WTC11 (cell line): ENCODE data around the gene GLG1. TPM values are rescaled to one million over a fixed set of nuclear protein-coding genes. Genes with fewer than 3 reads are reported as not detected.

ENCODE experiments used
- ATAC-seq: fragments of 200-7000 bp; cut with Tn5 transposase; 2 replicates; pipeline ENCODE4 v1.10.0; 2021; ENCODE audit warnings: mild to moderate bottlenecking, moderate library complexity
- CTCF ChIA-PET: fragments of 300-600 bp; sonication (Branson Sonifier 250); formaldehyde crosslinking; loops from one replicate; lab custom pipeline; 2021; ENCODE audit warnings: antibody characterized with exemption; lab: Charles Lee
- POLR2A ChIA-PET: fragments of 350-600 bp; sonication (Branson Sonifier 250); formaldehyde crosslinking; loops from one replicate; lab custom pipeline; 2021; ENCODE audit warnings: antibody characterized with exemption; lab: Charles Lee
- DNase-seq: peaks from one replicate; pipeline ENCODE4 v3.0.0; 2021; ENCODE audit warnings: low spot score
- H3K27ac Mint-ChIP-seq: 2 replicates; pipeline ENCODE4 v1.8.0; 2021; ENCODE audit warnings: mixed read lengths
- H3K27me3 Mint-ChIP-seq: 2 replicates; pipeline ENCODE4 v1.8.0; 2021; ENCODE audit warnings: low read depth, mild to moderate bottlenecking, moderate library complexity, mixed read lengths
- H3K36me3 Mint-ChIP-seq: 2 replicates; pipeline ENCODE4 v1.8.0; 2021; ENCODE audit warnings: mixed read lengths
- H3K4me1 Mint-ChIP-seq: 2 replicates; pipeline ENCODE4 v1.8.0; 2022; ENCODE audit warnings: mixed read lengths
- H3K4me3 Mint-ChIP-seq: 2 replicates; pipeline ENCODE4 v1.8.0; 2021; ENCODE audit warnings: mild to moderate bottlenecking, moderate library complexity, mixed read lengths
- H3K9me3 Mint-ChIP-seq: 2 replicates; pipeline ENCODE4 v1.8.0; 2021; ENCODE audit warnings: mixed read lengths
- ATF1 ChIP-seq: sonication (generic); formaldehyde crosslinking; IDR thresholded peaks from 2 replicates; pipeline ENCODE4 v1.8.1; 2023; ENCODE audit warnings: mild to moderate bottlenecking, moderate library complexity, missing genetic modification reagents
- E2F4 ChIP-seq: sonication (generic); formaldehyde crosslinking; IDR thresholded peaks from 2 replicates; pipeline ENCODE4 v1.8.1; 2022; ENCODE audit warnings: low read depth, mild to moderate bottlenecking, moderate library complexity, missing genetic modification reagents, borderline replicate concordance
- HMGA2 ChIP-seq: fragments of 250-450 bp; sonication (Bioruptor Pico); IDR thresholded peaks from 2 replicates; pipeline ENCODE4 v1.4.0; 2021; ENCODE audit warnings: mild to moderate bottlenecking, moderate library complexity
- SMAD4 ChIP-seq: sonication (generic); formaldehyde crosslinking; IDR thresholded peaks from 2 replicates; pipeline ENCODE4 v1.8.0; 2022; ENCODE audit warnings: mild to moderate bottlenecking, missing genetic modification reagents
- TCF7 ChIP-seq: sonication (generic); formaldehyde crosslinking; IDR thresholded peaks from 2 replicates; pipeline ENCODE4 v1.8.0; 2022; ENCODE audit warnings: mild to moderate bottlenecking, low read depth, missing genetic modification reagents, moderate library complexity
- ZNF138 ChIP-seq: sonication (generic); formaldehyde crosslinking; conservative IDR thresholded peaks from 2 replicates; pipeline ENCODE4 v1.8.1; 2022; ENCODE audit warnings: mild to moderate bottlenecking, moderate library complexity, missing genetic modification reagents
- ZNF263 ChIP-seq: sonication (generic); formaldehyde crosslinking; IDR thresholded peaks from 2 replicates; pipeline ENCODE4 v1.8.1; 2022; ENCODE audit warnings: low read depth, mild to moderate bottlenecking, moderate library complexity, missing genetic modification reagents
- ZNF281 ChIP-seq: sonication (generic); formaldehyde crosslinking; IDR thresholded peaks from 2 replicates; pipeline ENCODE4 v1.8.0; 2023; ENCODE audit warnings: mild to moderate bottlenecking, missing genetic modification reagents
- ZNF317 ChIP-seq: sonication (generic); formaldehyde crosslinking; IDR thresholded peaks from 2 replicates; pipeline ENCODE4 v1.8.1; 2023; ENCODE audit warnings: low read depth, mild to moderate bottlenecking, moderate library complexity, missing genetic modification reagents, borderline replicate concordance
- ZNF532 ChIP-seq: fragments of 250-450 bp; sonication (Bioruptor Pico); IDR thresholded peaks from 2 replicates; pipeline ENCODE4 v1.9.0; 2021; ENCODE audit warnings: mild to moderate bottlenecking, borderline replicate concordance
- total RNA-seq: library from RNA; stranded (reverse); gene quantifications from 3 replicates; pipeline ENCODE4 v1.2.3, GENCODE V29; 2021

The GLG1 gene
- total RNA-seq, 1 experiment from 2014 or later = 156 TPM

GRCh38 chr16:74503412-74503811 is 103.5 kb downstream of the GLG1 start:
- H3K4me3 Mint-ChIP-seq = no peak overlapping the region
- CTCF ChIA-PET = no interaction called here

More at GRCh38 chr16:74503412-74503811, 103.5 kb downstream of the GLG1 start:
- Mint-ChIP-seq H3K27ac (no peak overlapping the region; the same call in 1 of the 2 replicates), H3K4me1 (no peaks in the 10 kb centered on the region), H3K36me3 (peaks cover 28% of the 10 kb centered on the region), H3K27me3 (no peaks in the 10 kb centered on the region), H3K9me3 (no peaks in the 10 kb centered on the region)
- no peak for TF ChIP-seq HMGA2 (CRISPR knock-in tag)
- no peak for TF ChIP-seq ATF1
- TF ChIP-seq ZNF263 = no peak
- no peak for TF ChIP-seq SMAD4 (CRISPR knock-in tag)
- TF ChIP-seq ZNF317 (CRISPR knock-in tag) = no peak
- no peak for TF ChIP-seq E2F4 (CRISPR knock-in tag)
- TF ChIP-seq ZNF532 = no peak
- no peak for TF ChIP-seq TCF7 (CRISPR knock-in tag)
- TF ChIP-seq ZNF281 (CRISPR knock-in tag) = no peak
- TF ChIP-seq ZNF138 (CRISPR knock-in tag) = no peak
- POLR2A ChIA-PET = no interaction called here
- DNase-seq (no peak), ATAC-seq (no peak)
